KMS-11 (cell line): Measurements from ENCODE around the gene OR5K1.

Experiments
- H2AFZ ChIP-seq: fragments of 200-600 bp; sonication (generic); 2 replicates; pipeline ENCODE4 v1.6.1; 2016; ENCODE audit warnings: antibody characterized with exemption, mixed run types, low read depth
- H3K27ac ChIP-seq: fragments of 200-600 bp; sonication (generic); 2 replicates; pipeline ENCODE4 v1.6.1; 2016; ENCODE audit warnings: mild to moderate bottlenecking, mixed run types
- H3K27me3 ChIP-seq: fragments of 200-600 bp; sonication (generic); 2 replicates; pipeline ENCODE4 v1.6.1; 2017; ENCODE audit warnings: mild to moderate bottlenecking, low read depth, mixed run types, moderate library complexity; ENCODE audit not compliant: insufficient read depth
- H3K36me3 ChIP-seq: fragments of 200-600 bp; sonication (generic); 2 replicates; pipeline ENCODE4 v1.6.1; 2017; ENCODE audit warnings: mild to moderate bottlenecking, mixed run types; ENCODE audit not compliant: insufficient read depth
- H3K4me1 ChIP-seq: fragments of 200-600 bp; sonication (generic); 2 replicates; pipeline ENCODE4 v1.6.1; 2016; ENCODE audit warnings: mild to moderate bottlenecking, low read depth, mixed run types; ENCODE audit not compliant: poor library complexity, severe bottlenecking
- H3K4me2 ChIP-seq: fragments of 200-600 bp; sonication (generic); 2 replicates; pipeline ENCODE4 v1.7.0; 2016; ENCODE audit warnings: mild to moderate bottlenecking, mixed run types
- H3K4me3 ChIP-seq: fragments of 200-600 bp; sonication (generic); IDR thresholded peaks from 2 replicates; pipeline ENCODE4 v1.6.1; 2017; ENCODE audit warnings: low read depth, low read length, mixed read lengths; ENCODE audit not compliant: insufficient read depth
- H3K79me2 ChIP-seq: fragments of 200-600 bp; sonication (generic); 2 replicates; pipeline ENCODE4 v1.6.1; 2016; ENCODE audit warnings: low read depth, mixed run types; ENCODE audit not compliant: insufficient read depth
- H3K9ac ChIP-seq: fragments of 200-600 bp; sonication (generic); 2 replicates; pipeline ENCODE4 v1.6.1; 2016; ENCODE audit warnings: mild to moderate bottlenecking, mixed run types
- H4K20me1 ChIP-seq: fragments of 200-600 bp; sonication (generic); 2 replicates; pipeline ENCODE4 v1.6.1; 2016; ENCODE audit warnings: mild to moderate bottlenecking, mixed run types; ENCODE audit not compliant: insufficient read depth
- TF ChIP-seq, protein P1 (sequence below): fragments of 200-600 bp; sonication (generic); conservative IDR thresholded peaks from 2 replicates; pipeline ENCODE4 v1.6.1; 2017; ENCODE audit warnings: low read depth, mild to moderate bottlenecking, antibody characterized with exemption, low read length, moderate library complexity, mixed read lengths

The OR5K1 gene

DNA sequence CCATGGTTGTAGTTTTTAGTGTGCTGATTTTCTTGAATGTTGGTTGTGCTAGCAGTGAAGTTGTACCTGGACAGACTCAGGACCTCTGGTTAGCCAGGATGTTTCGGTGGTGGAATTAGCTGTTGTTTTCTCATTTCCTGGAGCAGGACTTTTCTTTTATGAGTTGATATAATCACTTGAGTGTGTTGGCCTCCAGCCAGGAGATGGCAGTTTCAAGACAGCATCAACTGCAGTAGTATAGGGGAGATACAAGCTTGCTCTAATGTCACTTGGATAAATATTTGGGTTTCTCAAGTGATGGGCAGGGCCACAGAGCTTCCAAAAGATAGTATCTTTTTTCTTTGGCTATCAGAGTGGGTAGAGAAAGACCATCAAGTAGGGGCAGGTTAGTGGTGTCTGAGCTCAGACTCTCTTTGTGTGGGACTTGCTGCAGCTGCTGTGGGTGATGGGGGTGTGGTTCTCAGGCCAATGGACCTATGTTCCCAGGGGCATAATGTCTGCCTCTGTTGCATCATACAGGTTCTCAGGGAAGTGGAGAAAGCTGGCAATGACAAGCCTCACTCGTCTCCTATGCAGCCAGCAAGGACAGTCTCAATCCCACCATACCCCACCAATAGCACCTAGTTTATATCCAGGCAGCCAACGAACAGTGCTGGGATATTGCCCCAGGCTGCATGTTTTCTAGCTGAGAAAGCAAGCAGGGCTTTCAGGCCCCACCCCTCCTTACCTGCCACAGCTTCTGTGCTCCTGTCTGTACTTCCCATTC is 19.9 kb downstream of the OR5K1 start:
- H3K4me1 ChIP-seq, result peaks cover 22% of the 10 kb centered on the region
- no peaks in the 10 kb centered on the region for H3K27me3 ChIP-seq
- no peak overlapping the region for H3K9ac ChIP-seq
- TF ChIP-seq, protein P1, sequence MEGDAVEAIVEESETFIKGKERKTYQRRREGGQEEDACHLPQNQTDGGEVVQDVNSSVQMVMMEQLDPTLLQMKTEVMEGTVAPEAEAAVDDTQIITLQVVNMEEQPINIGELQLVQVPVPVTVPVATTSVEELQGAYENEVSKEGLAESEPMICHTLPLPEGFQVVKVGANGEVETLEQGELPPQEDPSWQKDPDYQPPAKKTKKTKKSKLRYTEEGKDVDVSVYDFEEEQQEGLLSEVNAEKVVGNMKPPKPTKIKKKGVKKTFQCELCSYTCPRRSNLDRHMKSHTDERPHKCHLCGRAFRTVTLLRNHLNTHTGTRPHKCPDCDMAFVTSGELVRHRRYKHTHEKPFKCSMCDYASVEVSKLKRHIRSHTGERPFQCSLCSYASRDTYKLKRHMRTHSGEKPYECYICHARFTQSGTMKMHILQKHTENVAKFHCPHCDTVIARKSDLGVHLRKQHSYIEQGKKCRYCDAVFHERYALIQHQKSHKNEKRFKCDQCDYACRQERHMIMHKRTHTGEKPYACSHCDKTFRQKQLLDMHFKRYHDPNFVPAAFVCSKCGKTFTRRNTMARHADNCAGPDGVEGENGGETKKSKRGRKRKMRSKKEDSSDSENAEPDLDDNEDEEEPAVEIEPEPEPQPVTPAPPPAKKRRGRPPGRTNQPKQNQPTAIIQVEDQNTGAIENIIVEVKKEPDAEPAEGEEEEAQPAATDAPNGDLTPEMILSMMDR, result no peak
- H3K36me3 ChIP-seq, result no peaks in the 10 kb centered on the region
- no peaks in the 10 kb centered on the region for H4K20me1 ChIP-seq
- peak overlapping the region; percentile 38; the same call in 1 of the 2 replicates for H3K4me2 ChIP-seq
- H2AFZ ChIP-seq, result peak overlapping the region; percentile 38; the same call in 1 of the 2 replicates
- no peak overlapping the region for H3K27ac ChIP-seq
- H3K4me3 ChIP-seq, result no peak overlapping the region
- no peaks in the 10 kb centered on the region for H3K79me2 ChIP-seq

- H3K4me1 ChIP-seq, result peaks cover 22% of the 10 kb centered on the region
- H4K20me1 ChIP-seq, result no peaks in the 10 kb centered on the region
- no peaks in the 10 kb centered on the region for H3K79me2 ChIP-seq
- H2AFZ ChIP-seq, result peak overlapping the region; percentile 38; the same call in 1 of the 2 replicates
- no peaks in the 10 kb centered on the region for H3K27me3 ChIP-seq
- no peaks in the 10 kb centered on the region for H3K36me3 ChIP-seq
- no peak overlapping the region; the same call in 1 of the 2 replicates for H3K27ac ChIP-seq
- H3K9ac ChIP-seq, result no peak overlapping the region
- peak overlapping the region; percentile 38; the same call in 1 of the 2 replicates for H3K4me2 ChIP-seq
- no peak overlapping the region for H3K4me3 ChIP-seq
- TF ChIP-seq, protein P1, result no peak
Observed at GRCh38 chr3:98483626-98484025, 20.6 kb downstream of the OR5K1 start.

DNA sequence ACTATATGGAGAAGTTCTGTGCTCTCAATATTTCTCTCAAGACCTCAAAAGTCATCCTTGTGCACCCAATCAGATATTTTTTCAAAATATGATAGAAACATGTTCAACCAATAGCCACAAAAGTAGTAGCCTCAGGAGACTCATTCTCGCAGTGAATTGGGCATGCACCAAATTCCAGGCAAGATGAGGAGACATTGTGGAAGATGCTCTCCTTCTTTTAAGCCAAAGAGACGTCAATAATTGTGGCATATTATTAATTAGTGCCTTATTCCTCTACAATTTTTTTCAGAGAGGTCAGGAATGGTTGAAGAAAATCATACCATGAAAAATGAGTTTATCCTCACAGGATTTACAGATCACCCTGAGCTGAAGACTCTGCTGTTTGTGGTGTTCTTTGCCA is 34.4 kb downstream of the OR5K1 start, which contains the start of gene OR5K2:
Gene OR5K2, plus strand, starts transcription at position 301 of the 400 bp plus-strand sequence. Its CDS starts 0 bp downstream, at position 301.
- TF ChIP-seq, protein P1, result no peak
- Histone ChIP-seq H3K79me2 (no peaks in the 10 kb centered on the region), H3K4me1 (no peaks in the 10 kb centered on the region), H3K4me2 (no peak within 1 kb of the TSS), H2AFZ (no peak within 1 kb of the TSS), H3K27ac (no peak within 1 kb of the TSS), H3K36me3 (no peaks in the 10 kb centered on the region), H3K9ac (no peak within 1 kb of the TSS), H3K27me3 (no peaks in the 10 kb centered on the region), H3K4me3 (no peak within 1 kb of the TSS), H4K20me1 (no peaks in the 10 kb centered on the region)

- Histone ChIP-seq H2AFZ (no peak overlapping the region), H3K4me3 (no peak overlapping the region), H3K36me3 (no peaks in the 10 kb centered on the region), H4K20me1 (no peaks in the 10 kb centered on the region), H3K9ac (no peak overlapping the region), H3K27ac (no peak overlapping the region), H3K27me3 (no peaks in the 10 kb centered on the region), H3K4me1 (no peaks in the 10 kb centered on the region), H3K79me2 (no peaks in the 10 kb centered on the region), H3K4me2 (no peak overlapping the region)
- TF ChIP-seq, protein P1, result no peak
Observed at GRCh38 chr3:98500019-98500418, 37.0 kb downstream of the OR5K1 start.
